GM12892 (cell line): ENCODE measurements around the gene PRM2.

Source experiments
- DNase-seq: peaks from one replicate; pipeline ENCODE4 v3.0.0; 2011; ENCODE audit not compliant: insufficient read length
- FAIRE-seq: peaks from 2 replicates; lab custom pipeline; 2011; peaks lifted over from hg19 to GRCh38; lab: Jason Lieb, UNC
- POLR2A ChIP-seq: IDR thresholded peaks from 2 replicates; pipeline ENCODE4 v1.6.1; 2011; ENCODE audit warnings: low read depth, low read length, control low read depth
- POLR2AphosphoS5 ChIP-seq: IDR thresholded peaks from 2 replicates; pipeline ENCODE4 v1.6.1; 2011; ENCODE audit warnings: low read depth, low read length, control low read depth
- TAF1 ChIP-seq: IDR thresholded peaks from 2 replicates; pipeline ENCODE4 v1.6.1; 2011; ENCODE audit warnings: low read depth, mild to moderate bottlenecking, control low read depth, low read length, borderline replicate concordance

The PRM2 gene

GRCh38 chr16:11253995-11254912, 22.0 kb downstream of the PRM2 start:
- DNase-seq (no peak), FAIRE-seq (no peak)
- TF ChIP-seq POLR2A: peak; percentile 44; the same call in 1 of the 2 replicates
- no peak for TF ChIP-seq TAF1
- no peak; the same call in 1 of the 2 replicates for TF ChIP-seq POLR2AphosphoS5

- TF ChIP-seq POLR2AphosphoS5 (peak; percentile 72; the same call in 1 of the 2 replicates), TAF1 (no peak), POLR2A (peak; percentile 55)
- no peak for DNase-seq
- FAIRE-seq: peak; percentile 36
Observed at GRCh38 chr16:11253009-11253994, 23.0 kb downstream of the PRM2 start.

GRCh38 chr16:11252482-11252931, 23.8 kb downstream of the PRM2 start:
- DNase-seq (no peak), FAIRE-seq (no peak)
- TF ChIP-seq TAF1 (no peak), POLR2A (peak; percentile 1; the same call in 1 of the 2 replicates)

- FAIRE-seq (no peak), DNase-seq (no peak)
- TF ChIP-seq POLR2AphosphoS5: peak; percentile 83; the same call in 1 of the 2 replicates
- no peak for TF ChIP-seq TAF1
- TF ChIP-seq POLR2A: peak; percentile 66
Observed at GRCh38 chr16:11251525-11252481, 24.5 kb downstream of the PRM2 start.

- FAIRE-seq (no peak), DNase-seq (no peak)
- TF ChIP-seq POLR2AphosphoS5 (0 out of 2 replicates have a peak, but pooled peaks have one; percentile 13), TAF1 (no peak), POLR2A (no peak)
Observed at GRCh38 chr16:11250786-11251524, 25.3 kb downstream of the PRM2 start.

GRCh38 chr16:11250091-11250785, 26.0 kb downstream of the PRM2 start:
- TF ChIP-seq TAF1: no peak
- TF ChIP-seq POLR2AphosphoS5: peak; percentile 71
- peak; percentile 68 for TF ChIP-seq POLR2A
- no peak for DNase-seq
- FAIRE-seq: no peak

GRCh38 chr16:11249233-11250061, 26.8 kb downstream of the PRM2 start:
- DNase-seq (no peak), FAIRE-seq (no peak)
- TF ChIP-seq POLR2A: peak; percentile 54; the same call in 1 of the 2 replicates
- TF ChIP-seq TAF1: no peak

- DNase-seq: no peak
- peak; percentile 42 for FAIRE-seq
- TF ChIP-seq POLR2A (no peak), TAF1 (no peak), POLR2AphosphoS5 (no peak)
Observed at GRCh38 chr16:11248133-11248532, 28.1 kb downstream of the PRM2 start.
